HEK293T (cell line): ENCODE data around the gene SUCNR1.

Source experiments
- CTCF ChIA-PET: fragments of 350-600 bp; formaldehyde crosslinking; extraction: SDS; loops from one replicate; lab custom pipeline; 2021; ENCODE audit warnings: antibody characterized with exemption, inconsistent platforms; lab: Yijun Ruan, JAX
- POLR2A ChIA-PET: fragments of 350-600 bp; formaldehyde crosslinking; extraction: SDS; loops from one replicate; lab custom pipeline; 2020; ENCODE audit warnings: antibody characterized with exemption, inconsistent platforms; lab: Yijun Ruan, JAX
- DNase-seq: peaks from one replicate; pipeline ENCODE4 v3.0.0; 2012; ENCODE audit warnings: mixed read lengths; ENCODE audit errors: extremely low spot score
- ARNT ChIP-seq: fragments of 450-650 bp; IDR thresholded peaks from 2 replicates; pipeline ENCODE4 v1.6.1; 2017; ENCODE audit warnings: mild to moderate bottlenecking
- BHLHE40 ChIP-seq: fragments of 450-650 bp; IDR thresholded peaks from 2 replicates; pipeline ENCODE4 v1.6.1; 2016; ENCODE audit warnings: mild to moderate bottlenecking, moderate library complexity, borderline replicate concordance
- CTBP1 ChIP-seq: fragments of 450-650 bp; IDR thresholded peaks from 2 replicates; pipeline ENCODE4 v1.6.1; 2016; ENCODE audit warnings: borderline replicate concordance
- ELF4 ChIP-seq: fragments of 450-650 bp; IDR thresholded peaks from 2 replicates; pipeline ENCODE4 v1.6.1; 2017; ENCODE audit warnings: antibody characterized with exemption
- FOXA1 ChIP-seq: fragments of 450-650 bp; IDR thresholded peaks from 2 replicates; pipeline ENCODE4 v1.6.1; 2016; ENCODE audit warnings: mild to moderate bottlenecking
- FOXK2 ChIP-seq: fragments of 450-650 bp; IDR thresholded peaks from 2 replicates; pipeline ENCODE4 v1.6.1; 2016; ENCODE audit warnings: mild to moderate bottlenecking
- FOXM1 ChIP-seq: fragments of 450-650 bp; IDR thresholded peaks from 2 replicates; pipeline ENCODE4 v1.6.1; 2017; ENCODE audit warnings: mild to moderate bottlenecking, borderline replicate concordance
- HDGF ChIP-seq: fragments of 450-650 bp; IDR thresholded peaks from 2 replicates; pipeline ENCODE4 v1.6.1; 2017; ENCODE audit warnings: antibody characterized with exemption, borderline replicate concordance
- L3MBTL2 ChIP-seq: fragments of 450-650 bp; conservative IDR thresholded peaks from 2 replicates; pipeline ENCODE4 v1.6.1; 2016; ENCODE audit warnings: mild to moderate bottlenecking
- LEF1 ChIP-seq: fragments of 450-650 bp; IDR thresholded peaks from 2 replicates; pipeline ENCODE4 v1.6.1; 2017; ENCODE audit warnings: mild to moderate bottlenecking, borderline replicate concordance
- NFRKB ChIP-seq: fragments of 450-650 bp; IDR thresholded peaks from 2 replicates; pipeline ENCODE4 v1.6.1; 2016; ENCODE audit warnings: mild to moderate bottlenecking, moderate library complexity
- SP1 ChIP-seq: fragments of 450-650 bp; IDR thresholded peaks from 2 replicates; pipeline ENCODE4 v1.6.1; 2017
- SUZ12 ChIP-seq: fragments of 450-650 bp; IDR thresholded peaks from 2 replicates; pipeline ENCODE4 v1.6.1; 2016; ENCODE audit warnings: mild to moderate bottlenecking
- TARDBP ChIP-seq: fragments of 450-650 bp; IDR thresholded peaks from 2 replicates; pipeline ENCODE4 v1.6.1; 2016
- ZNF384 ChIP-seq: fragments of 450-650 bp; IDR thresholded peaks from 2 replicates; pipeline ENCODE4 v1.6.1; 2016
- TF ChIP-seq, protein P1 (sequence below): fragments of 450-650 bp; IDR thresholded peaks from 2 replicates; pipeline ENCODE4 v1.6.1; 2016

Gene SUCNR1

DNA sequence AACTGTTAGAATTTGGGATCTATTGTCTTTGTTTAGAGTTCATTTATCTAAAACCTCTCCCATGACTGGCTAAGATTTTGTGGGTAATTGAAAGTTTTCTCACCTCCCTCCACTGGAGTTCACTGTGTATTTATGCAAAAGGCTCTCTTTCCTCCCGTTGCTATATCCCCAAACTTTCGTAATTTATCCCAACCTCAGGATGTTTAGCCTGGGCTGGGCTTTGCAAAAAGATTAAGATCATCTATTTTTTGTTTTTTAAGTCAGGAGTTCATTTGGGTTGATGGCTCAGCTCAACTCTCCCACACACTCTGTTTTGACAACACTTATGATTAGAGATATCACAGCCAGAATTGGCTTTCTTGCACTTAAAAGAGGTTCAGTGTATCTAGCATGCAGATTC lies 27.0 kb downstream of the SUCNR1 start:
- no peak for DNase-seq
- CTCF ChIA-PET, result interaction anchor here (0.9 kb wide), 1 partner anchor 61 kb away, joined by 4 read pairs; no protein-coding TSS in a partner anchor
- POLR2A ChIA-PET, result no interaction called here
- TF ChIP-seq BHLHE40, result no peak
- no peak for TF ChIP-seq FOXK2
- TF ChIP-seq SP1, result no peak
- no peak for TF ChIP-seq HDGF

DNA sequence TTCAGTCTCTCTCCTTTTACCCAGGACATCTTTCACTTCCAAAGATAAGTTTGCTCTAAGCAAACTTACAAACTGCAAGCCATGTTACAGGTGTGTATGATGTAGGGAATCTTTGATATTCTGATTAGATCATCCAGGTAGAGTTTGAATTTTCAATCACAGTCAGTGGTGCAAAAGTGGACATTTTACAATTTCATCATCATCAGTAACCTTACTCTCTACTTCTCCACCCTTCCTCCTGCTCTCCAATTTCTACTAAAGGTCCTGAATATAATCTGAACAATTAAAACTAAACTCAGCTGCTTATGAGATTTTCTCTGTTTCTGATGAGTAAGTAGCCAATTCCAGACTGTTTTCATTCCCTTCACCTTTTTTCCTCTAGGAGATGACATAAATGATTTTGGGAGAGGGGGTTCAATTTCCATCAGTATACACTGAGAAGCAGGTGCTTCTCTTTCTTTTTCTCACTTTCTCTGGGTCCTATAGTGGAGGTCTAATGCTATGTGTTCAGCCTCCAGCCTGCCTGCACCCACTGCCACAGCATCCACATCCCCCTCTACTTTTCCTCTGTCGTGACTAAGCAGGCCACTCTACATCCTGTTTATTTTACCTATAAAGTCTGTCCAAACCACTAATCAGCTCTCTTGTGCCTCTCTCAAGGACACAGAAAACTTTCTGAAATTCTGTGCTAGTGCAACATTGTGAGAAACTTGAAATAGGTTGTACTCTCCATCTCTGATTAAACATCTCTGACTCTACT lies 27.6 kb downstream of the SUCNR1 start:
- POLR2A ChIA-PET, result no interaction called here
- CTCF ChIA-PET, result interaction anchor here (0.6 kb wide), 1 partner anchor 381 kb away, joined by 3 read pairs; no protein-coding TSS in a partner anchor
- TF ChIP-seq ARNT (no peak), HDGF (no peak), SUZ12 (no peak), SP1 (no peak), NFRKB (no peak), FOXM1 (no peak), TARDBP (no peak), BHLHE40 (no peak)
- no peak for DNase-seq

DNA sequence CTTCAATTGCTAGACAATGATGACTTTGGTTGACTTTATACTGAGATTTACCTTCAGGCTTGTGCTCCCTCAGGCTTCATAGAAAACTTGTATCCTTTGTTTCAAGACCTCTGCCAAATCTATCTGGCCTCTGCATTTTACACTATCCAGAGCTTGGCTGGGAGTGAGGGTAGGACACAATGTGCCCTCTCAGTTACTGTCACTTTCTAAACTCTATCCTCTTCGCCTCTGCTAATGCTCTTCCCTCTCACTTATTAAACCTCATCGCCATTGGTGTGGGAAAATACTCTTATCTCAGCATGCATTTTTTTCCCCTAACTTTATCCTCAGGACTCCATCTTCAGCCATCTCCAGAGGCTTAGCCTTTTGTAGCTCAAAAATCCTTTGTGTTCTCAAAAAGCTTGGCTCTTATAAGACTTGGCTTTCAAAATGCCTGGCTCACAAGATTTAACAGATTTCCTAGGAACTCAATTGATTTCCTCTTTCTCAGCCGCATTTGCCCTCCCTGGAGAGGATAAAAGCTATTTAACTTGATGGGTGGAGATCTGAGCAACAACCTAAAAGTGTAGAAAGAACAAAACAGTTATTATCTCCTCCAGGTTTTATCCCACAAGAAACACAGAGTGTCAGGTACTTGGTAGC lies 28.3 kb downstream of the SUCNR1 start:
- ChIA-PET CTCF (interaction anchor here (0.6 kb wide), 1 partner anchor 380 kb away, joined by 3 read pairs; no protein-coding TSS in a partner anchor), POLR2A (no interaction called here)

DNA sequence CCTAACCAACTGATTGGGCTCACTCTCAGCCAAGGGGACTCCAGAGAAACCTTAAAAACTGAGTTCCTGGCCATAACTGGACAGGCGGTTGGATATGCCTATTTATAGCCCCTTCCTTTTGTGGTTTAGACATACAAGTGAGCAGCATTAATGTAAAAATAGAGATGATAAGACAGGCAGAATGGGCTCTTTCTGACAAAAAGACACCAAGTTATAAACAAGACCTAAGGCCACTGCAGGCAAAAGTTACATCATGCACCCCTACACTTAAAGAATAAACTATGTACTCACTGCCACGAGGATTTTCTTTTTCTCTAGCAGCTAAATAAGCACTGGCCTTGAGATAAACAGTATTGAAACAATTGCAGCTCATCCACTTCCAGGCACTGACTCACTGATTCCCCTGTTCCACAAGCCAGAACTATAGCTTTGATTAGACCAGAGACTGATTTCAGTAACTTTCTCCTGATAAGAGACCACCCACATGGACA lies 30.1 kb downstream of the SUCNR1 start:
- TF ChIP-seq LEF1 (no peak), ZNF384 (no peak), SUZ12 (no peak), L3MBTL2 (no peak), NFRKB (no peak), SP1 (no peak), BHLHE40 (no peak), ELF4 (no peak), HDGF (no peak), FOXM1 (no peak), FOXK2 (no peak), FOXA1 (no peak), ARNT (no peak), TARDBP (no peak), CTBP1 (no peak)
- TF ChIP-seq, protein P1, sequence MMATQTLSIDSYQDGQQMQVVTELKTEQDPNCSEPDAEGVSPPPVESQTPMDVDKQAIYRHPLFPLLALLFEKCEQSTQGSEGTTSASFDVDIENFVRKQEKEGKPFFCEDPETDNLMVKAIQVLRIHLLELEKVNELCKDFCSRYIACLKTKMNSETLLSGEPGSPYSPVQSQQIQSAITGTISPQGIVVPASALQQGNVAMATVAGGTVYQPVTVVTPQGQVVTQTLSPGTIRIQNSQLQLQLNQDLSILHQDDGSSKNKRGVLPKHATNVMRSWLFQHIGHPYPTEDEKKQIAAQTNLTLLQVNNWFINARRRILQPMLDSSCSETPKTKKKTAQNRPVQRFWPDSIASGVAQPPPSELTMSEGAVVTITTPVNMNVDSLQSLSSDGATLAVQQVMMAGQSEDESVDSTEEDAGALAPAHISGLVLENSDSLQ, result no peak
- ChIA-PET POLR2A (no interaction called here), CTCF (interaction anchor here (1.3 kb wide), 1 partner anchor 16 kb away, joined by 3 read pairs; no protein-coding TSS in a partner anchor)
- DNase-seq, result no peak

More for the DNA sequence above, 28.3 kb downstream of the SUCNR1 start:
- DNase-seq, result no peak
- no peak for TF ChIP-seq FOXA1
- no peak for TF ChIP-seq BHLHE40
- TF ChIP-seq TARDBP, result no peak
- TF ChIP-seq NFRKB, result no peak
- no peak for TF ChIP-seq FOXK2
- no peak for TF ChIP-seq ZNF384
- no peak for TF ChIP-seq LEF1
- no peak for TF ChIP-seq SP1
- TF ChIP-seq ARNT, result no peak

DNA sequence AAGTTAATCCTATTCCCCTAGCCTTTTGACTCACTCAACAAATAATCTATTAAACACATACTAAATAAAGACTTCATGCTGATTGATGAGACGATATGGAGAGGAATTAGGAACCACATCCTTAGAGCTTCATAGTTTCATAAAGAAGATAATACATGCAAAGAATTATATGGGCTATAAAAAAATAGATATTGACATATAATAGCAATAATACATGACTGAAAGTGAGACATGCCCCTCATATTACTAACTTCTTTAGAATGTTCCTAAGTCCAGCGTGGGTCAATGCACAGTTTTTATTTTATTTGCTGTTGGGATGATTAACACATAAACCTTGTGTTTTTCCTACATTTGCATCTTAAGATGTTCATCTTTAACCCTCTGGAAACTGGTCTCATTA lies 32.2 kb downstream of the SUCNR1 start:
- DNase-seq, result no peak
- ChIA-PET POLR2A (no interaction called here), CTCF (no interaction called here)
- TF ChIP-seq TARDBP (no peak), NFRKB (no peak), L3MBTL2 (no peak), HDGF (no peak), LEF1 (no peak), FOXK2 (no peak), FOXM1 (no peak), CTBP1 (no peak), ZNF384 (no peak), SUZ12 (no peak), ELF4 (no peak), BHLHE40 (no peak), SP1 (no peak), ARNT (no peak), FOXA1 (no peak)
- TF ChIP-seq, protein P1, result no peak

DNA sequence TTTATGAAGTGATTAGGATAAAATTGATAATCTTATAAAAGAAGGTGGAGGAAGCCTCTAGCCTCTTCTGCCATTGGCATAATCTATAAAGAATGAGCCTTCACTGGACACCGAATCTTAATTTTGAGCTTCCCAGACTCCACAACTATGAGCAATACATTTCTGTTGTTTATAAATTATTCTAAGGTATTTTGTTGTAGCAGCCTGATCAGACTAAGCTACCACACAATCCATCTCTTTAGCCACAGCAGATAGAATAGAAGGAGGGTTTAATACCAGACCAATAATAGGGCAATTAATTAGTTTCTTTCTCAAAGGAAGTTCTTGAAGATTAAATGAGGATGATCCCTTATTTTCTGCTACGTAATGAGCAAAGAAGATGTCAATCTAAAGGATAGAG lies 33.3 kb downstream of the SUCNR1 start:
- ChIA-PET POLR2A (no interaction called here), CTCF (no interaction called here)
- DNase-seq, result no peak
- TF ChIP-seq HDGF (no peak), FOXK2 (no peak), FOXM1 (no peak), FOXA1 (no peak), TARDBP (no peak), L3MBTL2 (no peak), NFRKB (no peak), SUZ12 (no peak), BHLHE40 (no peak), LEF1 (no peak), ELF4 (no peak), SP1 (no peak), CTBP1 (no peak)
- TF ChIP-seq, protein P1, result no peak
